NCI-H82 (cell line): ENCODE results near the gene RNASE12.

Experiments used
- DNase-seq: peaks from one replicate; lab custom pipeline; 2025; lab: John Stamatoyannopoulos, UW

Gene RNASE12

GRCh38 chr14:20614038-20614840, 23.1 kb upstream of the RNASE12 start:
- peak; percentile 64 for DNase-seq

GRCh38 chr14:20613094-20614037, 22.2 kb upstream of the RNASE12 start:
- DNase-seq = peak; percentile 98

GRCh38 chr14:20612403-20612802, 21.2 kb upstream of the RNASE12 start:
- no peak for DNase-seq

GRCh38 chr14:20611277-20611676, 20.1 kb upstream of the RNASE12 start:
- no peak for DNase-seq

GRCh38 chr14:20610002-20610765, 19.0 kb upstream of the RNASE12 start:
- DNase-seq = peak; percentile 89

GRCh38 chr14:20609215-20610001, 18.2 kb upstream of the RNASE12 start:
- peak; percentile 86 for DNase-seq

GRCh38 chr14:20608383-20609110, 17.4 kb upstream of the RNASE12 start:
- peak; percentile 11 for DNase-seq

GRCh38 chr14:20607617-20608016, 16.4 kb upstream of the RNASE12 start:
- no peak for DNase-seq

- DNase-seq = no peak
Observed at GRCh38 chr14:20606902-20607242, 15.7 kb upstream of the RNASE12 start.

- DNase-seq = peak; percentile 51
Observed at GRCh38 chr14:20606190-20606901, 15.2 kb upstream of the RNASE12 start.

- peak; percentile 8 for DNase-seq
Observed at GRCh38 chr14:20603813-20604690, 12.9 kb upstream of the RNASE12 start.

GRCh38 chr14:20602583-20602982, 11.4 kb upstream of the RNASE12 start:
- DNase-seq = no peak

- DNase-seq = no peak
Observed at GRCh38 chr14:20601522-20601921, 10.3 kb upstream of the RNASE12 start.

GRCh38 chr14:20597108-20597507, 5.9 kb upstream of the RNASE12 start:
- no peak for DNase-seq

GRCh38 chr14:20595726-20596125, 4.5 kb upstream of the RNASE12 start:
- peak; percentile 8 for DNase-seq

GRCh38 chr14:20592574-20592973, 1.4 kb upstream of the RNASE12 start:
- no peak for DNase-seq

- DNase-seq = no peak
Observed at GRCh38 chr14:20587489-20588154, 3.6 kb downstream of the RNASE12 start, which contains the start of gene RNASE11. RNASE11 (minus strand) TSS chr14:20588001.

GRCh38 chr14:20583908-20584307, 7.3 kb downstream of the RNASE12 start:
- no peak for DNase-seq
